Aorta (tissue), 5 donors: Measurements from ENCODE around the gene APAF1. TPM values are rescaled to one million over a fixed set of nuclear protein-coding genes. Genes with fewer than 3 reads are reported as not detected.
"Not testable (repeated sequence)": the region's sequence is repeated elsewhere in the genome, so short reads cannot be mapped to it uniquely, and the experiment has no call there.

Source experiments
- ATAC-seq: fragments of 200-7000 bp; cut with Tn5 transposase; one replicate; pipeline ENCODE4 v1.9.1; 2022; ENCODE audit warnings: moderate library complexity; ENCODE audit not compliant: low FRiP score
- DNase-seq, 2 donors: peaks; one replicate each; pipeline ENCODE4 v3.0.0-alpha.2; 2020
- H3K27ac ChIP-seq, 2 donors: one replicate each; pipeline ENCODE4 v1.5.1; 2013; ENCODE audit warnings: low read length in 2 of 2, mild to moderate bottlenecking in 2 of 2, moderate library complexity in 2 of 2, control low read depth in 1 of 2, inconsistent platforms in 1 of 2, low read depth in 1 of 2
- H3K27me3 ChIP-seq, 2 donors: one replicate each; pipeline ENCODE4 v1.6.1; 2013; ENCODE audit warnings: control low read depth in 1 of 2, low read length in 1 of 2, mild to moderate bottlenecking in 1 of 2, moderate library complexity in 1 of 2; ENCODE audit not compliant: insufficient read depth in 2 of 2, control insufficient read depth in 1 of 2
- H3K36me3 ChIP-seq, 2 donors: one replicate each; pipeline ENCODE4 v1.6.1; 2013; ENCODE audit warnings: control low read depth in 1 of 2, low read length in 1 of 2, mild to moderate bottlenecking in 1 of 2; ENCODE audit not compliant: insufficient read depth in 2 of 2, control insufficient read depth in 1 of 2
- H3K4me1 ChIP-seq, 2 donors: one replicate each; pipeline ENCODE4 v1.6.1; 2013; ENCODE audit warnings: low read length in 2 of 2, control low read depth in 1 of 2, mild to moderate bottlenecking in 1 of 2, moderate library complexity in 1 of 2; ENCODE audit not compliant: insufficient read depth in 2 of 2, control insufficient read depth in 1 of 2
- H3K4me3 ChIP-seq, 2 donors: one replicate each; pipeline ENCODE4 v1.5.1; 2013; ENCODE audit warnings: low read length in 2 of 2, control low read depth in 1 of 2, mild to moderate bottlenecking in 1 of 2
- H3K9me3 ChIP-seq: one replicate; pipeline ENCODE4 v1.6.1; 2013; ENCODE audit warnings: mild to moderate bottlenecking, low read length; ENCODE audit not compliant: control insufficient read depth
- WGBS, 2 donors: extraction: QIAGEN DNeasy Blood & Tissue Kit; methylation state at CpG; one replicate each; pipeline ENCODE4 v1.1.7; 2013; 5-methylcytosine and 5-hydroxymethylcytosine counted together
- intact Hi-C, 2 donors: fragments of 100-400 bp; cut with DNase I; formaldehyde crosslinking; loops; one replicate each; pipeline versions ENCODE4 v1.14.2 to v1.15.0; 2022
- polyA plus RNA-seq, 2 donors: library from polyadenylated mRNA; stranded (reverse); fragments of 200-250 nt; gene quantifications; one replicate each; pipeline ENCODE4 v1.2.3, GENCODE V29; 2013
- total RNA-seq, 2 donors: library from RNA; stranded (reverse); fragmentation: NEBNext Ultra II Directional; extraction: Animal tissue kit (Norgen Biotek cat#: 25700); gene quantifications; one replicate each; pipeline ENCODE4 v1.2.1, GENCODE V29; 2021
- donor health status: healthy with polysubstance abuse.
- donor health status: Bipolar disorder and iron deficiency.
- donor health status: DM: no; HTN: no; CAD: no.
- donor health status: DM: no; HTN: no; CAD: no.
- donor health status: DM: yes; HTN: yes; CAD: no.

Gene APAF1
- total and polyA plus RNA-seq, 4 donors = 5.6 to 30.4 (median 10.2) TPM

DNA sequence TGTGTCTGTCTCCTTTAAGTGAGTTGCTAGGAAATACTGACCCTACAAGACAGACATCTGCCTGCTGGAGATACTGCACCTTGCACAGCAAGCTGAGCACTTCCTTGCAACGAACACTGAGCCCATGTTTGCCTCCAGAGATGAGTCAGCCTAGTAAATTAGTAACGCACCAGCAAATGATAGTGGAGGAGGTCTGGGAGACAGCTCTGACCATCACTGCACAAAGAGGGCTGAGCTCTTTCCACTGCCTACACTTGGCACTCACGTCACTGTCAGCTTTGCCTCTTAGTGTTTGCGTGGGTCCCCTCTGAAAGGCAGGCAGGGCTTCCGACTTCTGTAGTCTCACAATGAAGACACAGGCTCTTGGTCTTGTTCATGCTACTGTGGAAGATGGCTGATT, 109.0 kb downstream of the APAF1 start:
- no peaks in the 10 kb centered on the region for H3K9me3 ChIP-seq
- WGBS, 2 donors = 90 to 91% methylated on average over 5 of the region's 5 CpGs
- no peaks in the 10 kb centered on the region for H3K4me1 ChIP-seq
- H3K4me3 ChIP-seq = no peak overlapping the region
- no peaks in the 10 kb centered on the region for H3K27me3 ChIP-seq
- H3K36me3 ChIP-seq = peaks cover 0 to 2% of the 10 kb centered on the region in 2 donors
- DNase-seq (no peak), ATAC-seq (no peak)
- no peak overlapping the region for H3K27ac ChIP-seq
- intact Hi-C loops = no loop called here

DNA sequence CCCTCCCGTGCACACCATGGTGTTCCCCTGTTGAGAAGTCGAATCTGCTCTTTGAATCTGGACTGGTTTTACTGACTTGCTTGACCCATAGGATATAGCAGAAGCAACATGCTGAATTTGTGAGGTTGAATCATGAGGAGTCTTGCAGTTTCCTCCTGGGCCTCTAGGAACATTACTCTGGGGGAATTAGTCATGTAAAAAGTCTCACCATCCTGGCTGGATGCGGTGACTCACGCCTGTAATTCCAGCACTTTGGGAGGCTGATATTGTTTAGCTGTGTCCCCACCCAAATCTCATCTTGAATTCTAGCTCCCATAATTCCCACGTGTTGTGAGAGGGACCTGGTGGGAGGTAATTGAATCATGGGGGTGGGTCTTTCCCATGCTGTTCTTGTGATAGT, 110.8 kb downstream of the APAF1 start:
- intact Hi-C loops, DNase-seq, H3K4me3 ChIP-seq, H3K4me1 ChIP-seq, ATAC-seq, H3K36me3 ChIP-seq, H3K27me3 ChIP-seq, H3K27ac ChIP-seq, H3K9me3 ChIP-seq: not testable (repeated sequence)
- 93 to 94% methylated on average over 5 of the region's 5 CpGs for WGBS, 2 donors

DNA sequence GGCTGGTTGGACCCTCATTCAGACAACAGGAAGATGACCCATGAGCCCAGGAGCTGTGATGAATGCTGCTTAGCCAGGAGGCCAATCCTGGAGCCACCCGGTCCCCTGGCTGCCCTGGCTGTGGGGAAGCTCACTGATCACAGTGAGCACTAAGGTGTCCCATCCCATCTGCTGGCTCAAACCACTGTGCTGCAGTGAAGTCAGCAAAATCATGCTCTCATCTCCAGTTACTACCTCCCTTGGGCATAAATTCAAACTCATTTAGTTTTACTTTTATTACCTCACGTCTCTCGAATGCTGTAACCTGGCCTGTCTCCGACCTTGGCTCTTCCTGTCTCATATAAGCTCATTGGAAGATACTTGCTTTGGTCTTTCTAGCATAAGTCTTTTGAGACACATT, 112.4 kb downstream of the APAF1 start:
- DNase-seq (no peak), ATAC-seq (no peak)
- Histone ChIP-seq H3K27ac (no peak overlapping the region), H3K4me3 (no peak overlapping the region), H3K9me3 (no peaks in the 10 kb centered on the region), H3K36me3 (peaks cover 0 to 2% of the 10 kb centered on the region in 2 donors), H3K4me1 (no peaks in the 10 kb centered on the region), H3K27me3 (no peaks in the 10 kb centered on the region)
- WGBS, 2 donors = 68 to 70% methylated on average over 4 of the region's 4 CpGs
- intact Hi-C loops = no loop called here

DNA sequence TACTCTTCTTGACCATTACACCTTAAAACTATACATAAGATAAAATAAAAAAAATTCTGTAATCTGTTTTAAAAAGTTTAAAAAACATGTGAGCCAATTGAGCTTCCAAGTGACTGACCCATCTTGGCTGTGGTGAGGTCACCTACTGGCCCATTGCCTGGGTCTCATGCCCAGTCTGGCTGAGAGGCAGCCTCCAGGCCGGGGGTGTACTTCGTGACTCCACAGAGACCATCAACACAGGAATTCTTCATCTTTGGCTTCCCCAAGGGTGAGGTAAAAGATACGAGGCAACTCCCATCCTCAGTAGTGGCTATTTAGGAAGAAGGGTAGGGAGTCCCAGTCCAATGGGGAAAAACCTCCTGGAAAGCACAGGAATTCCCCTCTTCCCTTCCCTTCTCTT, 113.2 kb downstream of the APAF1 start:
- H3K9me3 ChIP-seq = no peaks in the 10 kb centered on the region
- no peak overlapping the region for H3K27ac ChIP-seq
- peak; percentile 67 for ATAC-seq
- intact Hi-C loops = no loop called here
- peaks cover 0 to 2% of the 10 kb centered on the region in 2 donors for H3K36me3 ChIP-seq
- H3K4me1 ChIP-seq = no peaks in the 10 kb centered on the region
- no peaks in the 10 kb centered on the region for H3K27me3 ChIP-seq
- H3K4me3 ChIP-seq = no peak overlapping the region
- DNase-seq = peak; percentile 80 to 90
- WGBS, 2 donors = 5 to 6% methylated on average over 3 of the region's 3 CpGs

DNA sequence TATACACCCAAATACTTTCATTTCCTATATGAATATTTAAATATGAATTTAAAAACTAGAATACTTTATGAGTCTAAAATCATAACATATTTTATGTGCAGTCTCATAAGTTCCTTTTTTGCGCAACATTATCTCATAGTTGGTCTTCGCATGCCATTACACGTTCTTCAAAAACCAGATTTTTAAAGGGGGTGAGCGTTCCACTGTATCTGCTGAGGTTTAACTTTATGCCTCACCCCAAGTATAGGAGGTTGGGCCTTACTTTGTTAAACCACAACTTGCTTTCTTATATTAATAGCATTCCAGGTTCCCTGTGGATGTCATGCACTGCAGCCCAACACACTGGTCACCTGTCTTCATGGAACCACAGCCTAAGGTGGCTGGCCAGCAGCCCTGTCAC, 118.6 kb downstream of the APAF1 start:
- Histone ChIP-seq H3K27ac (no peak overlapping the region), H3K36me3 (peaks cover 0 to 2% of the 10 kb centered on the region in 2 donors), H3K27me3 (no peaks in the 10 kb centered on the region), H3K4me3 (no peak overlapping the region), H3K9me3 (no peaks in the 10 kb centered on the region), H3K4me1 (no peaks in the 10 kb centered on the region)
- ATAC-seq (no peak), DNase-seq (no peak)
- 90 to 94% methylated on average over 4 of the region's 4 CpGs for WGBS, 2 donors
- intact Hi-C loops = no loop called here

DNA sequence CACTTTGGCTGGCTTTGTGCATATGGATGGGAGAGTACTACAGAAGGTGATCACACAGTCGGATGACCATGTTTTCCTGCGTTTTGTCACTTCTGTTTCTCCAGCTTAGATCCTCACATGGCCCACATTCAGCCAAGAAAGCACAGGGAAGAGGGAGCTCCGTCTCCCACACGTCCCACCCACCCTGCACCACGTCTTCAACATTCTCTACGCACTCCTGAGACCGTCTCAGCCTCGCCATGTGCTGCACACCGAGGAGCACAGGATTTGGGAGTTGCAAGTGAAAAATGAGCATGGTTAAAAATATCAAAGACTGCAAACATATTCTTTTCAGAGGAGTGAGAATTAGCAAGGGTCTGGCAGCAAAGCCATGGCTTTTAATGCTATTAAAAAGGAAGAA, 122.2 kb downstream of the APAF1 start:
- H3K9me3 ChIP-seq = no peaks in the 10 kb centered on the region
- no peaks in the 10 kb centered on the region for H3K4me1 ChIP-seq
- no peaks in the 10 kb centered on the region for H3K27me3 ChIP-seq
- no peak overlapping the region for H3K27ac ChIP-seq
- WGBS, 2 donors = 82 to 87% methylated on average over 9 of the region's 9 CpGs
- intact Hi-C loops = no loop called here
- ATAC-seq = no peak
- no peak for DNase-seq
- no peak overlapping the region for H3K4me3 ChIP-seq
- H3K36me3 ChIP-seq = no peaks in the 10 kb centered on the region

DNA sequence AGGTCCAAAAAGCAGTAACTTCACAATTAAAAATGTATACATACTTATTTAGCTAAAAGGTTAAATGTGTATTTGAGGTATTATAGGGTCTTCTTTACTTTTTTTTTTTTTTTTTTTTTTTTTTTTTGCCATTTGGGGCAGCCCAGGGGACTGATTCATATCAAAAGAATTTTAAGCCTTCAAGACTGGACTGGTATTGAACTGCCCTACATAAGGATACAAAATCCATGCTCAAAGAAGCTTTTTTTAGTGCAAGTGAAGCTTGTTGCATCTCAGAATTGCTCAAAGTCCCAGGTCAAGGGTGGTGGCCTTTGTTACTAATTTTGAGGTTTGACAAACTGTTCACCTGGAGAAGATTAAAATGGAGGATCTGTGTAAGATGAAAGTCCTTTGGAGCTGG, 124.0 kb downstream of the APAF1 start:
- Histone ChIP-seq H3K4me3 (no peak overlapping the region), H3K27me3 (no peaks in the 10 kb centered on the region), H3K27ac (no peak overlapping the region), H3K9me3 (no peaks in the 10 kb centered on the region), H3K36me3 (peaks cover 0 to 1% of the 10 kb centered on the region in 2 donors), H3K4me1 (no peaks in the 10 kb centered on the region)
- intact Hi-C loops = no loop called here
- DNase-seq = no peak
- ATAC-seq = no peak

DNA sequence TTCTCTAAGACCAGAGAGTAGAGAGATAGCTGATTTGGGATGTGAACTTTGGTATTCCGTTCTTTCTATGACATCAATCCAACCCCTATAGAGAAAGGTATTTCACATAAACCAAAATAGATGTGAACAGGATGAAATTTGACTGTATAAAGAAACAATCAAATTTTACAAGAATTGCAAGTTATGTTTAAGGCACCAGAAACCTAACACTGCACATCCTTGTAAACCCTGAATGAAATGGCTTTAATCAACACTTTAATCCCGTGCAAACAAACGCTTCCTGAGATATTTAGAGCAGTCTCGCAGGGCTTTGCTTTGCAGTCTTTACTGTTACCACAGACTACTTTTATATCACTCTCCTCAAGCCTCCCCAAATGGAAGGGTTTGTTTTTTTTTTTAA, 125.1 kb downstream of the APAF1 start:
- DNase-seq (no peak), ATAC-seq (no peak)
- no peaks in the 10 kb centered on the region for H3K4me1 ChIP-seq
- intact Hi-C loops = no loop called here
- 92 to 93% methylated on average over 4 of the region's 4 CpGs for WGBS, 2 donors
- peaks cover 0 to 1% of the 10 kb centered on the region in 2 donors for H3K36me3 ChIP-seq
- H3K27ac ChIP-seq = no peak overlapping the region
- H3K4me3 ChIP-seq = no peak overlapping the region
- no peaks in the 10 kb centered on the region for H3K27me3 ChIP-seq
- H3K9me3 ChIP-seq = no peaks in the 10 kb centered on the region

DNA sequence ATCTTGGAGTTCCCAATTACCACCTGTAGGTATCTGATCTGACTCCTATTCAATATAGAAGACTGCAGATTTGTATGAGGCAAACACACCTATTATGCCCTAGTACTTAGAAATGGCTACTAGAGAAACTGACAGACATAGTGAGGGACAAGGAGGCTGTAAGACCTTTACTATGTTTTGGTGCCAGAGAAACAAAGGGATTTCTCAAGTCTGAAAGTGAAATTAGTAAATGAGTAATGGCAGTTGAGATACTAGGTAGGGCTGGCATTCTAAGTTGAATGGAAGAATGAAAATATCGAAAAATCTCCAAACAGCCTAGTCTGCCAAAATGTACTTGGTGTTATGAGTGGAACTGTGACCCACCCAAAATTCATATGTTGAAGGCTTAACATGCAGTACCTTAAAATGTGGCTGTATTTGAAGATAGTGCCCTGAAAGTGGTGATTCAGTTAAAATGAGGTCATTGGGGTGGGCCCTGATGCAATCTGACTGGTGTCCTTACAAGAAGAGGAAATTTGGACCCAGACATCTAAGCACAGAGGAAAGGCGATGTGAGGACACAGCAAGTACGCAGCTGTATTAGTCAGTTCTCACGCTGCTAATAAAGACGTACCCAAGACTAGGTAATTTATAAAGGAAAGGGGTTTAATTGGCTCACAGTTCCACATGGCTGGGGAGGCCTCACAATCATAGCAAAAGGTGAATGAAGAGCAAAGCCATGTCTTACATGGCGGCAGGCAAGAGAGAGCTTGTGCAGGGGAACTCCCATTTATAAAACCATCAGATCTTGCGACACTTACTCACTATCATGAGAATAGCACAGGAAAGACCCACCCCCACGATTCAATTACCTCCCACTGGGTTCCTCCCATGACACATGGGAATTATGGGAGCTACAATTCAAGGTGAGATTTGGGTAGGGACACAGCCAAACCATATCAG, 127.0 kb downstream of the APAF1 start:
- no peak for DNase-seq
- intact Hi-C loops = no loop called here
- WGBS, 2 donors = 93% methylated on average over 8 of the region's 8 CpGs
- H3K27ac ChIP-seq = no peak overlapping the region
- no peaks in the 10 kb centered on the region for H3K4me1 ChIP-seq
- no peak overlapping the region for H3K4me3 ChIP-seq
- no peaks in the 10 kb centered on the region for H3K9me3 ChIP-seq
- H3K36me3 ChIP-seq = peaks cover 0 to 1% of the 10 kb centered on the region in 2 donors
- no peaks in the 10 kb centered on the region for H3K27me3 ChIP-seq
- ATAC-seq = no peak
